DOHH2 (cell line): ENCODE measurements around the gene GTF2F1.
"Not testable (repeated sequence)": the region's sequence is repeated elsewhere in the genome, so short reads cannot be mapped to it uniquely, and the experiment has no call there.

Source experiments
- H3F3A ChIP-seq: fragments of 200-600 bp; sonication (generic), shearing (Covaris generic); 2 replicates; pipeline ENCODE4 v1.6.0; 2016; ENCODE audit warnings: antibody characterized with exemption, mild to moderate bottlenecking; ENCODE audit not compliant: control insufficient read depth, insufficient read depth
- H3K27ac ChIP-seq: fragments of 200-600 bp; sonication (generic); 2 replicates; pipeline ENCODE4 v1.5.1; 2014; ENCODE audit warnings: low read depth, mild to moderate bottlenecking, low read length, moderate library complexity
- H3K27me3 ChIP-seq: fragments of 200-600 bp; sonication (generic); 2 replicates; pipeline ENCODE4 v1.6.1; 2014; ENCODE audit warnings: mild to moderate bottlenecking, low read length, mixed read lengths; ENCODE audit not compliant: control insufficient read depth
- H3K36me3 ChIP-seq: fragments of 200-600 bp; sonication (generic); 2 replicates; pipeline ENCODE4 v1.6.1; 2014; ENCODE audit warnings: mild to moderate bottlenecking, low read length, moderate library complexity, mixed read lengths; ENCODE audit not compliant: control insufficient read depth
- H3K4me1 ChIP-seq: fragments of 200-600 bp; sonication (generic); 2 replicates; pipeline ENCODE4 v1.6.1; 2014; ENCODE audit warnings: mild to moderate bottlenecking, low read length, mixed read lengths; ENCODE audit not compliant: control insufficient read depth
- H3K4me2 ChIP-seq: fragments of 200-600 bp; sonication (generic); 2 replicates; pipeline ENCODE4 v1.6.0; 2014; ENCODE audit warnings: mild to moderate bottlenecking, low read length, moderate library complexity
- H3K4me3 ChIP-seq: fragments of 200-600 bp; sonication (generic); 2 replicates; pipeline ENCODE4 v1.5.1; 2014; ENCODE audit warnings: mild to moderate bottlenecking, low read length, mixed read lengths
- H3K79me2 ChIP-seq: fragments of 200-600 bp; sonication (generic); 2 replicates; pipeline ENCODE4 v1.6.1; 2014; ENCODE audit warnings: mild to moderate bottlenecking, low read length, mixed read lengths; ENCODE audit not compliant: control insufficient read depth
- H3K9me2 ChIP-seq: fragments of 200-600 bp; sonication (generic); replicated peaks from 2 replicates; pipeline ENCODE4 v1.6.1; 2014; ENCODE audit warnings: mild to moderate bottlenecking, low read length, mixed read lengths; ENCODE audit not compliant: control insufficient read depth
- H3K9me3 ChIP-seq: fragments of 200-600 bp; sonication (generic); 2 replicates; pipeline ENCODE4 v1.6.1; 2014; ENCODE audit warnings: antibody characterized with exemption, low read length, mixed read lengths; ENCODE audit not compliant: control insufficient read depth, insufficient read depth
- H4K20me1 ChIP-seq: fragments of 200-600 bp; sonication (generic); 2 replicates; pipeline ENCODE4 v1.6.0; 2014; ENCODE audit warnings: low read depth, mild to moderate bottlenecking, antibody characterized with exemption, low read length, moderate library complexity; ENCODE audit not compliant: control insufficient read depth, insufficient read depth
- CTCF ChIP-seq: fragments of 200-600 bp; sonication (generic); IDR thresholded peaks from one replicate; pipeline ENCODE4 v1.5.1; 2014; ENCODE audit warnings: antibody characterized with exemption, mild to moderate bottlenecking, low read depth, low read length; ENCODE audit not compliant: poor library complexity, severe bottlenecking
- EZH2phosphoT487 ChIP-seq: fragments of 200-600 bp; sonication (generic); IDR thresholded peaks from 2 replicates; pipeline ENCODE4 v1.6.1; 2017; ENCODE audit warnings: borderline replicate concordance, mild to moderate bottlenecking, antibody characterized with exemption, low read length, moderate library complexity, mixed read lengths

The GTF2F1 gene

GRCh38 chr19:6364353-6364752, 28.6 kb downstream of the GTF2F1 start:
- H3K79me2 ChIP-seq: peaks cover 23% of the 10 kb centered on the region
- H3K27me3 ChIP-seq: peaks cover 6% of the 10 kb centered on the region; the same call in 1 of the 2 replicates
- H4K20me1 ChIP-seq: no peaks in the 10 kb centered on the region
- no peak overlapping the region for H3K4me3 ChIP-seq
- H3K27ac ChIP-seq: no peak overlapping the region
- TF ChIP-seq CTCF (no peak), EZH2phosphoT487 (no peak)
- H3K4me1 ChIP-seq: peaks cover 9% of the 10 kb centered on the region
- H3F3A ChIP-seq: no peaks in the 10 kb centered on the region
- no peaks in the 10 kb centered on the region for H3K9me3 ChIP-seq
- peaks cover 56% of the 10 kb centered on the region for H3K36me3 ChIP-seq
- H3K4me2 ChIP-seq: no peak overlapping the region
- no peaks in the 10 kb centered on the region for H3K9me2 ChIP-seq

- peak overlapping the region; percentile 28 for H3K27ac ChIP-seq
- H3K9me2 ChIP-seq: no peaks in the 10 kb centered on the region
- H4K20me1 ChIP-seq: no peaks in the 10 kb centered on the region
- peaks cover 9% of the 10 kb centered on the region for H3K4me1 ChIP-seq
- peaks cover 38% of the 10 kb centered on the region for H3K36me3 ChIP-seq
- peaks cover 23% of the 10 kb centered on the region for H3K79me2 ChIP-seq
- TF ChIP-seq EZH2phosphoT487 (no peak), CTCF (no peak)
- peak overlapping the region; percentile 70 for H3K4me2 ChIP-seq
- no peaks in the 10 kb centered on the region for H3K9me3 ChIP-seq
- H3K27me3 ChIP-seq: peaks cover 6% of the 10 kb centered on the region; the same call in 1 of the 2 replicates
- peak overlapping the region; percentile 72 for H3K4me3 ChIP-seq
- no peaks in the 10 kb centered on the region for H3F3A ChIP-seq
Observed at GRCh38 chr19:6362351-6362801, 30.6 kb downstream of the GTF2F1 start.

GRCh38 chr19:6362027-6362350, 31.0 kb downstream of the GTF2F1 start:
- peaks cover 34% of the 10 kb centered on the region for H3K36me3 ChIP-seq
- H3K27me3 ChIP-seq: peaks cover 6% of the 10 kb centered on the region; the same call in 1 of the 2 replicates
- H4K20me1 ChIP-seq: no peaks in the 10 kb centered on the region
- H3K4me2 ChIP-seq: peak overlapping the region; percentile 70
- H3K27ac ChIP-seq: peak overlapping the region; percentile 28
- H3K9me3 ChIP-seq: no peaks in the 10 kb centered on the region
- no peak for TF ChIP-seq EZH2phosphoT487
- TF ChIP-seq CTCF: no peak
- no peaks in the 10 kb centered on the region for H3F3A ChIP-seq
- H3K4me1 ChIP-seq: peaks cover 9% of the 10 kb centered on the region
- no peaks in the 10 kb centered on the region for H3K9me2 ChIP-seq
- peak overlapping the region; percentile 72 for H3K4me3 ChIP-seq
- peaks cover 23% of the 10 kb centered on the region for H3K79me2 ChIP-seq

- not testable (repeated sequence) for H3F3A ChIP-seq, H3K4me1 ChIP-seq, H3K9me2 ChIP-seq, H4K20me1 ChIP-seq, H3K9me3 ChIP-seq, H3K27ac ChIP-seq, H3K27me3 ChIP-seq
- peaks cover 26% of the 10 kb centered on the region for H3K36me3 ChIP-seq
- H3K4me2 ChIP-seq: peak overlapping the region; percentile 70
- H3K4me3 ChIP-seq: peak overlapping the region; percentile 72
- H3K79me2 ChIP-seq: peaks cover 23% of the 10 kb centered on the region
Observed at GRCh38 chr19:6360857-6361216, 32.1 kb downstream of the GTF2F1 start.

- not testable (repeated sequence) for H3K27ac ChIP-seq
Observed at GRCh38 chr19:6360445-6360844, 32.5 kb downstream of the GTF2F1 start.

More at GRCh38 chr19:6360445-6360844, 32.5 kb downstream of the GTF2F1 start:
- H4K20me1 ChIP-seq, H3K4me1 ChIP-seq, H3K9me3 ChIP-seq, H3K4me3 ChIP-seq, H3K27me3 ChIP-seq, H3K4me2 ChIP-seq, H3F3A ChIP-seq, H3K9me2 ChIP-seq: not testable (repeated sequence)
- Histone ChIP-seq H3K36me3 (peaks cover 23% of the 10 kb centered on the region), H3K79me2 (peaks cover 23% of the 10 kb centered on the region)
